ENCODE results near the gene MGRN1. TPM values are rescaled to one million over a fixed set of nuclear protein-coding genes. Genes with fewer than 3 reads are reported as not detected.

Gene MGRN1
- total RNA-seq, 3 donors from 2014 or later (not counting 1 experiment from before 2014, with no cell fraction given): 102 to 106 (median 105) TPM

DNA sequence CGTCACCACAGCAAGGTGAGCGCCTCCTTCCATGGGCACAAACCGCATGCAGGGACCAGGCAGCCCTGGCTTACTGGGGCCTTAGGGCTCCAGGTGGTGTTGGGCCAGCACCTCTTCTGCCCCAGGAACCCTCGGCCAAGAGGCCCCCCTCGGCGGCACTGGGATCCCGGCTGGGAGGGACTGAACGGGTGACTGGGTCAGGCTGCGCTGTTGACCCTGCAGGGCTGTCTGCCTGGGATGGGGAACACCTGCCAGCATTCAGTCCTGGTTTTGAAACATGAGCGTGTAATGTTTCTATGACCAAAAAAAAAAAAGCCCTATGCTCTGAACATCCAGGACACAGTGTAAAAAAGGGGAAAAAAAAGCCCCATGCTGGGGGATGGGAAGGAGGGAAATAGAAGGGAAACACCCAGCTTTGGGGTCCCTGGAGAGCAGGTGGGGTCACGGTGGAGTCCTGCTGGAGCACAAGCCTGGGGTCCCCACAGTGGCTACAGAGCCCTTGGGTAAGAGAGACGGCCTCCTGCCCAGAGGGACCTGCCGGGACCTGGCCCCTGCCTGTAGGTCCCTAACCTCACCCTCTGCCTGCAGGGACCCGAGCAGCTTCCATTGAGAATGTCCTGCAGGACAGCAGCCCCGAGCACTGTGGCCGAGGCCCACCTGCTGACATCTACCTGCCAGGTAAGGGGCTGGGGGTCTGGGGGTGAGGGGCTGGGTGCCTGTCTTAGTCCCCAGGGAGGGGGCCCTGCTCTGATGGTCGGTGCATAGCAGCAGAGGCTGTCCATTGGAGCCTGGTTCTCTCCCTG is 58.8 kb downstream of the MGRN1 start:
- H3K27me3 Mint-ChIP-seq (ENCODE audit: low read depth in 2 of 2): no peaks in the 10 kb centered on the region
- Histone ChIP-seq H3K36me3 (ENCODE audit: control insufficient read depth, insufficient read depth, low read length) (peaks cover 38% of the 10 kb centered on the region), H3K4me1 (ENCODE audit: control insufficient read depth, insufficient read depth, low read length) (peaks cover 9% of the 10 kb centered on the region), H3K9me3 (ENCODE audit: control insufficient read depth, insufficient read depth, low read length) (no peaks in the 10 kb centered on the region), H3K27ac (ENCODE audit: low read length) (no peak overlapping the region), H3K27me3 (ENCODE audit: control insufficient read depth, insufficient read depth, low read length) (no peaks in the 10 kb centered on the region), H3K4me3 (ENCODE audit: low read length) (no peak overlapping the region)
- H3K4me1 Mint-ChIP-seq: peaks cover 0 to 10% of the 10 kb centered on the region in 2 donors
- ATAC-seq: no peak
- no peaks in the 10 kb centered on the region for H3K9me3 Mint-ChIP-seq
- no peak overlapping the region for H3K27ac Mint-ChIP-seq
- H3K36me3 Mint-ChIP-seq: no peaks in the 10 kb centered on the region
- no peak for DNase-seq
- no peak overlapping the region for H3K4me3 Mint-ChIP-seq
- no peak for TF ChIP-seq CTCF (IDR thresholded peaks at IDR 0.05)
- 96% methylated on average over 17 of the region's 17 CpGs for WGBS (ENCODE audit: insufficient coverage)
- intact Hi-C loops (cut with micrococcal nuclease): no loop called here

DNA sequence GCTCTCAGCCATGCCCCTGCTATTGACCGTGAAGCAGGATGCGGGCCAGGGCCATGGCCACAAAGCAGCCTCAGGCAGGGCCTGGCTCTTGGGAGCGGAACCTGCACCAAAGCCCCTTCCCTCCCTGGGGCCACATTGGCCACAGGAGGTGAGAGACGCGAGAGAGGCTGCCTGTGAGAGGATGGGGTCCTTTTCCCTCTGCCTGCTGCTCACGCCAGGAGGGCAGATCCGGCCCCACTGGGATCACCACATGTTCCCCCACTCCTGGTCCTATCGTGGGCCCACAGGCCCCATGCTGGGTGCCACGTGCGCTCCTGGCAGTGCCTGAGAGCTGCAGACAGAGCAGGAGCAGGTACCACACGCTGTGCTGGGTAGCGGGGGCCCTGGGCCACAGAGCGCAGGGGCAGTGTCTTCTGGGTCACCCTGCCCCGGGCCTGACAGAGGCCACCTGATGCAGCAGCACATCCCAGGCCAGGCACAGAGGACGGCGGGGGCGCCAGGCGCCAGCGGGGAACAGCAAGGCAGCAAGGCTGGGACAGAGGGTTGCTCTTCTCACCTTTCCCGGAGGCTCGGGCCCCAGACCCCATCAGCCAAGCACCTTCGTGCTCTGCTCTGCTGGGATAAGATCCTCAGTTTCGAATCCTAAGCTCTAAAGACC is 59.6 kb downstream of the MGRN1 start:
- Mint-ChIP-seq H3K27ac (no peak overlapping the region), H3K4me3 (no peak overlapping the region), H3K9me3 (no peaks in the 10 kb centered on the region), H3K36me3 (no peaks in the 10 kb centered on the region), H3K4me1 (peaks cover 0 to 9% of the 10 kb centered on the region in 2 donors), H3K27me3 (ENCODE audit: low read depth in 2 of 2) (no peaks in the 10 kb centered on the region)
- Histone ChIP-seq H3K36me3 (ENCODE audit: control insufficient read depth, insufficient read depth, low read length) (peaks cover 39% of the 10 kb centered on the region), H3K9me3 (ENCODE audit: control insufficient read depth, insufficient read depth, low read length) (no peaks in the 10 kb centered on the region), H3K27me3 (ENCODE audit: control insufficient read depth, insufficient read depth, low read length) (no peaks in the 10 kb centered on the region), H3K4me1 (ENCODE audit: control insufficient read depth, insufficient read depth, low read length) (peaks cover 9% of the 10 kb centered on the region), H3K4me3 (ENCODE audit: low read length) (no peak overlapping the region), H3K27ac (ENCODE audit: low read length) (no peak overlapping the region)
- DNase-seq (no peak), ATAC-seq (no peak)
- TF ChIP-seq CTCF (IDR thresholded peaks at IDR 0.05): no peak
- 98% methylated on average over 23 of the region's 23 CpGs for WGBS (ENCODE audit: insufficient coverage)
- intact Hi-C loops (cut with micrococcal nuclease): no loop called here

DNA sequence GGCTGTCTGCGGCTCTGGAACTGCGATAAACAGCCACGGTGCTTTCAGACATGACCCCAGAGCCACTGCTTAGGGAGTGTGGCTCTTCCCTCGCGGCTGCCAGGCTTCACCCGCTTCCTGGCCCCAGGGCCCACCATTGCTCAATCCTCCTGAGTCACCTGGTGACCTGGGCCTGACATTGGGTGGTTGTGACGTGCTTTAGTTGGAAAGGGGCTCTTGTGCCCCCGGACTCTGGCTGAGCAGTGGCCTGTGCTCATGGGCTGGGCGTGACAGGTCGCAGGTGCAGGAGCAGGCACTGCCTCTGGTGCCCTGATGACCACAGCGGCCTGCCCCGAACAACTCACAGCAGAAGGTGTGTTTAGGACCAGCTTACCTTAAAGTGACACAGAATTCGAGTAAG is 60.1 kb downstream of the MGRN1 start:
- ATAC-seq (no peak), DNase-seq (no peak)
- Mint-ChIP-seq H3K27ac (no peak overlapping the region), H3K4me3 (no peak overlapping the region), H3K36me3 (no peaks in the 10 kb centered on the region), H3K27me3 (ENCODE audit: low read depth in 2 of 2) (no peaks in the 10 kb centered on the region), H3K4me1 (peaks cover 0 to 9% of the 10 kb centered on the region in 2 donors), H3K9me3 (no peaks in the 10 kb centered on the region)
- 95% methylated on average over 13 of the region's 13 CpGs for WGBS (ENCODE audit: insufficient coverage)
- Histone ChIP-seq H3K4me1 (ENCODE audit: control insufficient read depth, insufficient read depth, low read length) (peaks cover 9% of the 10 kb centered on the region), H3K9me3 (ENCODE audit: control insufficient read depth, insufficient read depth, low read length) (no peaks in the 10 kb centered on the region), H3K4me3 (ENCODE audit: low read length) (no peak overlapping the region), H3K27me3 (ENCODE audit: control insufficient read depth, insufficient read depth, low read length) (no peaks in the 10 kb centered on the region), H3K36me3 (ENCODE audit: control insufficient read depth, insufficient read depth, low read length) (peaks cover 38% of the 10 kb centered on the region), H3K27ac (ENCODE audit: low read length) (no peak overlapping the region)
- intact Hi-C loops (cut with micrococcal nuclease): no loop called here
- no peak for TF ChIP-seq CTCF (IDR thresholded peaks at IDR 0.05)
